Measurements from ENCODE around the gene OTUD4.

GRCh38 chr4:145182222-145182621, 1.8 kb upstream of the OTUD4 start:
- TF ChIP-seq, protein P1, sequence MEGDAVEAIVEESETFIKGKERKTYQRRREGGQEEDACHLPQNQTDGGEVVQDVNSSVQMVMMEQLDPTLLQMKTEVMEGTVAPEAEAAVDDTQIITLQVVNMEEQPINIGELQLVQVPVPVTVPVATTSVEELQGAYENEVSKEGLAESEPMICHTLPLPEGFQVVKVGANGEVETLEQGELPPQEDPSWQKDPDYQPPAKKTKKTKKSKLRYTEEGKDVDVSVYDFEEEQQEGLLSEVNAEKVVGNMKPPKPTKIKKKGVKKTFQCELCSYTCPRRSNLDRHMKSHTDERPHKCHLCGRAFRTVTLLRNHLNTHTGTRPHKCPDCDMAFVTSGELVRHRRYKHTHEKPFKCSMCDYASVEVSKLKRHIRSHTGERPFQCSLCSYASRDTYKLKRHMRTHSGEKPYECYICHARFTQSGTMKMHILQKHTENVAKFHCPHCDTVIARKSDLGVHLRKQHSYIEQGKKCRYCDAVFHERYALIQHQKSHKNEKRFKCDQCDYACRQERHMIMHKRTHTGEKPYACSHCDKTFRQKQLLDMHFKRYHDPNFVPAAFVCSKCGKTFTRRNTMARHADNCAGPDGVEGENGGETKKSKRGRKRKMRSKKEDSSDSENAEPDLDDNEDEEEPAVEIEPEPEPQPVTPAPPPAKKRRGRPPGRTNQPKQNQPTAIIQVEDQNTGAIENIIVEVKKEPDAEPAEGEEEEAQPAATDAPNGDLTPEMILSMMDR (IDR thresholded peaks at IDR 0.05; ENCODE audit: insufficient read depth, low read depth, low read length): no peak
- TF ChIP-seq EZH2 (IDR thresholded peaks at IDR 0.05; ENCODE audit: insufficient read depth, low read length): no peak
